K562 (cell line): Measurements from ENCODE around the gene SKIDA1.

Experiments
- HMGN3 ChIP-seq: IDR thresholded peaks from 2 replicates; pipeline ENCODE4 v1.6.1; 2011; ENCODE audit warnings: borderline replicate concordance, low read depth, mild to moderate bottlenecking, mixed read lengths, low read length; ENCODE audit not compliant: insufficient read length; ENCODE audit errors: extremely low read depth
- NFYB ChIP-seq: IDR thresholded peaks from 2 replicates; pipeline ENCODE4 v1.6.1; 2011; ENCODE audit warnings: mild to moderate bottlenecking, moderate library complexity; ENCODE audit not compliant: insufficient read length; ENCODE audit errors: extremely low read depth
- ZNF76 ChIP-seq: fragments of 250-450 bp; sonication (Bioruptor Pico); IDR thresholded peaks from 2 replicates; pipeline ENCODE4 v1.4.0; 2020; ENCODE audit warnings: mild to moderate bottlenecking, moderate library complexity, borderline replicate concordance
- TF ChIP-seq, protein P1 (sequence below): fragments of 250-450 bp; sonication (Bioruptor Pico); IDR thresholded peaks from 2 replicates; pipeline ENCODE4 v1.5.0; 2021

DNA sequence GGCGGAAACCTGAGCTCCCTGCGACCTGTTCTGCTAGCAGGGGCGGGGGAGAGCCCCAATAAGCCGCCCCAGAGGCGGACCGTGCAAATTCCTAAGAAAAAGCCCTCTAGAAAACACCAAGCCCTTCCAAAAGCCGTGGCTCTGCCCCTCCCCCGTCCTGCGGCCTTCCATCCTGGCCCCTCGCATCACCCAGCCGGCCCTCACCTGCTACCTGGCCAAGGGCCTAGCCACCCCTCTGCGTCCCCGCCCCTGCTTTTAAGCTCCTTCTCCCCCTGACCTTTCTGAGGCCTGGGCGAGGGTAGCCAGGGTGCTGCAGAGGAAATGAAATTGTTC lies 24.9 kb downstream of the SKIDA1 start:
- TF ChIP-seq, protein P1, sequence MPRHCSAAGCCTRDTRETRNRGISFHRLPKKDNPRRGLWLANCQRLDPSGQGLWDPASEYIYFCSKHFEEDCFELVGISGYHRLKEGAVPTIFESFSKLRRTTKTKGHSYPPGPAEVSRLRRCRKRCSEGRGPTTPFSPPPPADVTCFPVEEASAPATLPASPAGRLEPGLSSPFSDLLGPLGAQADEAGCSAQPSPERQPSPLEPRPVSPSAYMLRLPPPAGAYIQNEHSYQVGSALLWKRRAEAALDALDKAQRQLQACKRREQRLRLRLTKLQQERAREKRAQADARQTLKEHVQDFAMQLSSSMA (CRISPR knock-in tag): no peak
- no peak for TF ChIP-seq NFYB
- no peak for TF ChIP-seq HMGN3
- no peak for TF ChIP-seq ZNF76
